Measurements from ENCODE around the gene C18orf32. TPM values are rescaled to one million over a fixed set of nuclear protein-coding genes. Genes with fewer than 3 reads are reported as not detected.
"Not testable (repeated sequence)": the region's sequence is repeated elsewhere in the genome, so short reads cannot be mapped to it uniquely, and the experiment has no call there.

Gene C18orf32
- 10 to 100 TPM; 24.6 to 28.7 (median 28.2) TPM for polyA plus RNA-seq (ENCODE audit: insufficient read length in 3 of 3)
- long read RNA-seq, donor 1, full-length matches to known transcripts, result 35 of 35 reads
- long read RNA-seq, donor 1, partial matches to known transcripts, result 0 of 35 reads
- long read RNA-seq, donor 1, other reads (novel, unspliced or antisense), result 0 of 35 reads
- long read RNA-seq, donor 2, full-length matches to known transcripts, result 44 of 44 reads
- long read RNA-seq, donor 2, partial matches to known transcripts, result 0 of 44 reads
- long read RNA-seq, donor 2, other reads (novel, unspliced or antisense), result 0 of 44 reads
- long read RNA-seq, donor 3, full-length matches to known transcripts, result 77 of 96 reads
- long read RNA-seq, donor 3, partial matches to known transcripts, result 19 of 96 reads
- long read RNA-seq, donor 3, other reads (novel, unspliced or antisense), result 0 of 96 reads
- long read RNA-seq, donor 4, full-length matches to known transcripts, result 48 of 48 reads
- long read RNA-seq, donor 4, partial matches to known transcripts, result 0 of 48 reads
- long read RNA-seq, donor 4, other reads (novel, unspliced or antisense), result 0 of 48 reads
- long read RNA-seq, donor 5, result 0 reads
- long read RNA-seq, donor 6, full-length matches to known transcripts, result 58 of 58 reads
- long read RNA-seq, donor 6, partial matches to known transcripts, result 0 of 58 reads
- long read RNA-seq, donor 6, other reads (novel, unspliced or antisense), result 0 of 58 reads
- long read RNA-seq, donor 7, full-length matches to known transcripts, result 78 of 94 reads
- long read RNA-seq, donor 7, partial matches to known transcripts, result 16 of 94 reads
- long read RNA-seq, donor 7, other reads (novel, unspliced or antisense), result 0 of 94 reads
- long read RNA-seq, donor 8, result 0 reads
- long read RNA-seq, donor 9, full-length matches to known transcripts, result 64 of 64 reads
- long read RNA-seq, donor 9, partial matches to known transcripts, result 0 of 64 reads
- long read RNA-seq, donor 9, other reads (novel, unspliced or antisense), result 0 of 64 reads
- long read RNA-seq, donor 10, full-length matches to known transcripts, result 60 of 71 reads
- long read RNA-seq, donor 10, partial matches to known transcripts, result 11 of 71 reads
- long read RNA-seq, donor 10, other reads (novel, unspliced or antisense), result 0 of 71 reads
- long read RNA-seq, donor 11, full-length matches to known transcripts, result 31 of 31 reads
- long read RNA-seq, donor 11, partial matches to known transcripts, result 0 of 31 reads
- long read RNA-seq, donor 11, other reads (novel, unspliced or antisense), result 0 of 31 reads
- long read RNA-seq, donor 12, full-length matches to known transcripts, result 28 of 41 reads
- long read RNA-seq, donor 12, partial matches to known transcripts, result 13 of 41 reads
- long read RNA-seq, donor 12, other reads (novel, unspliced or antisense), result 0 of 41 reads
- long read RNA-seq, donor 13, result 0 reads
- long read RNA-seq, donor 14, full-length matches to known transcripts, result 70 of 70 reads
- long read RNA-seq, donor 14, partial matches to known transcripts, result 0 of 70 reads
- long read RNA-seq, donor 14, other reads (novel, unspliced or antisense), result 0 of 70 reads
- long read RNA-seq, donor 15, full-length matches to known transcripts, result 20 of 20 reads
- long read RNA-seq, donor 15, partial matches to known transcripts, result 0 of 20 reads
- long read RNA-seq, donor 15, other reads (novel, unspliced or antisense), result 0 of 20 reads
- long read RNA-seq, donor 16, full-length matches to known transcripts, result 135 of 135 reads
- long read RNA-seq, donor 16, partial matches to known transcripts, result 0 of 135 reads
- long read RNA-seq, donor 16, other reads (novel, unspliced or antisense), result 0 of 135 reads

GRCh38 chr18:49486953-49487710 is at the start of gene C18orf32:
Gene C18orf32 (minus strand): TSS chr18:49487234. CDS start chr18:49483748, 3,486 bp downstream.
- peak; percentile 66 to 92 (median 89) for DNase-seq (ENCODE audit: extremely low read depth in 1 of 11, low read depth in 9 of 11, low spot score in 4 of 11)

GRCh38 chr18:49534846-49535601 is 48.0 kb upstream of the C18orf32 start:
- DNase-seq (ENCODE audit: extremely low read depth in 1 of 11, low read depth in 9 of 11, low spot score in 4 of 11), result no peak

GRCh38 chr18:49531678-49532153 is 44.7 kb upstream of the C18orf32 start:
- no peak for DNase-seq (ENCODE audit: extremely low read depth in 1 of 11, low read depth in 9 of 11, low spot score in 4 of 11)

GRCh38 chr18:49529596-49529995 is 42.6 kb upstream of the C18orf32 start:
- DNase-seq (ENCODE audit: extremely low read depth in 1 of 11, low read depth in 9 of 11, low spot score in 4 of 11), result no peak

- DNase-seq (ENCODE audit: extremely low read depth in 1 of 11, low read depth in 9 of 11, low spot score in 4 of 11), result no peak
Measured at GRCh38 chr18:49527631-49528327, 40.7 kb upstream of the C18orf32 start.

- no peak for DNase-seq (ENCODE audit: extremely low read depth in 1 of 11, low read depth in 9 of 11, low spot score in 4 of 11)
Measured at GRCh38 chr18:49525981-49526380, 38.9 kb upstream of the C18orf32 start.

- no peak for DNase-seq (ENCODE audit: extremely low read depth in 1 of 11, low read depth in 9 of 11, low spot score in 4 of 11)
Measured at GRCh38 chr18:49524951-49525350, 37.9 kb upstream of the C18orf32 start.

- no peak for DNase-seq (ENCODE audit: extremely low read depth in 1 of 11, low read depth in 9 of 11, low spot score in 4 of 11)
Measured at GRCh38 chr18:49524349-49524748, 37.3 kb upstream of the C18orf32 start.

- DNase-seq (ENCODE audit: extremely low read depth in 1 of 11, low read depth in 9 of 11, low spot score in 4 of 11), result not testable (repeated sequence)
Measured at GRCh38 chr18:49523580-49524093, 36.6 kb upstream of the C18orf32 start.

- DNase-seq (ENCODE audit: extremely low read depth in 1 of 11, low read depth in 9 of 11, low spot score in 4 of 11), result no peak
Measured at GRCh38 chr18:49521216-49521835, 34.3 kb upstream of the C18orf32 start.

- DNase-seq (ENCODE audit: extremely low read depth in 1 of 11, low read depth in 9 of 11, low spot score in 4 of 11), result no peak
Measured at GRCh38 chr18:49520661-49521145, 33.7 kb upstream of the C18orf32 start.

GRCh38 chr18:49519101-49519971 is 32.3 kb upstream of the C18orf32 start:
- DNase-seq (ENCODE audit: extremely low read depth in 1 of 11, low read depth in 9 of 11, low spot score in 4 of 11), result no peak

GRCh38 chr18:49517483-49517882 is 30.4 kb upstream of the C18orf32 start:
- DNase-seq (ENCODE audit: extremely low read depth in 1 of 11, low read depth in 9 of 11, low spot score in 4 of 11), result no peak

GRCh38 chr18:49515516-49515915 is 28.5 kb upstream of the C18orf32 start:
- no peak for DNase-seq (ENCODE audit: extremely low read depth in 1 of 11, low read depth in 9 of 11, low spot score in 4 of 11)
